ENCODE results near the gene WFIKKN2. TPM values are rescaled to one million over a fixed set of nuclear protein-coding genes. Genes with fewer than 3 reads are reported as not detected.

Gene WFIKKN2
- total RNA-seq, 1 donor from 2014 or later = not detected

- Histone ChIP-seq H3K4me1 (peaks cover under 1% of the 10 kb centered on the region), H3F3A (ENCODE audit: low read depth) (no peaks in the 10 kb centered on the region), H3K9ac (no peak overlapping the region), H4K20me1 (ENCODE audit: low read depth) (no peaks in the 10 kb centered on the region), H3K4me3 (no peak overlapping the region), H3K9me3 (ENCODE audit: low read depth) (no peaks in the 10 kb centered on the region), H3K79me2 (ENCODE audit: low read depth) (no peaks in the 10 kb centered on the region), H3K27ac (no peak overlapping the region), H3K4me2 (no peak overlapping the region), H3K36me3 (no peaks in the 10 kb centered on the region), H3K27me3 (no peaks in the 10 kb centered on the region), H2AFZ (replicated peaks) (no peak overlapping the region)
- TF ChIP-seq, protein P1, sequence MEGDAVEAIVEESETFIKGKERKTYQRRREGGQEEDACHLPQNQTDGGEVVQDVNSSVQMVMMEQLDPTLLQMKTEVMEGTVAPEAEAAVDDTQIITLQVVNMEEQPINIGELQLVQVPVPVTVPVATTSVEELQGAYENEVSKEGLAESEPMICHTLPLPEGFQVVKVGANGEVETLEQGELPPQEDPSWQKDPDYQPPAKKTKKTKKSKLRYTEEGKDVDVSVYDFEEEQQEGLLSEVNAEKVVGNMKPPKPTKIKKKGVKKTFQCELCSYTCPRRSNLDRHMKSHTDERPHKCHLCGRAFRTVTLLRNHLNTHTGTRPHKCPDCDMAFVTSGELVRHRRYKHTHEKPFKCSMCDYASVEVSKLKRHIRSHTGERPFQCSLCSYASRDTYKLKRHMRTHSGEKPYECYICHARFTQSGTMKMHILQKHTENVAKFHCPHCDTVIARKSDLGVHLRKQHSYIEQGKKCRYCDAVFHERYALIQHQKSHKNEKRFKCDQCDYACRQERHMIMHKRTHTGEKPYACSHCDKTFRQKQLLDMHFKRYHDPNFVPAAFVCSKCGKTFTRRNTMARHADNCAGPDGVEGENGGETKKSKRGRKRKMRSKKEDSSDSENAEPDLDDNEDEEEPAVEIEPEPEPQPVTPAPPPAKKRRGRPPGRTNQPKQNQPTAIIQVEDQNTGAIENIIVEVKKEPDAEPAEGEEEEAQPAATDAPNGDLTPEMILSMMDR (IDR thresholded peaks at IDR 0.05) = no peak
- TF ChIP-seq EZH2phosphoT487 (IDR thresholded peaks at IDR 0.05) = no peak
- TF ChIP-seq EZH2 (IDR thresholded peaks at IDR 0.05) = no peak
- H3K36me3 Mint-ChIP-seq = no peaks in the 10 kb centered on the region
- peaks cover 13% of the 10 kb centered on the region for H3K27me3 Mint-ChIP-seq (ENCODE audit: insufficient read depth, low read depth)
- DNase-seq (ENCODE audit: low spot score) = no peak
- no peaks in the 10 kb centered on the region for H3K9me3 Mint-ChIP-seq
- no peak overlapping the region for H3K4me3 Mint-ChIP-seq
- no peak overlapping the region for H3K27ac Mint-ChIP-seq
- peaks cover 9% of the 10 kb centered on the region for H3K4me1 Mint-ChIP-seq
Measured at GRCh38 chr17:50808888-50809287, 26.5 kb upstream of the WFIKKN2 start.

DNA sequence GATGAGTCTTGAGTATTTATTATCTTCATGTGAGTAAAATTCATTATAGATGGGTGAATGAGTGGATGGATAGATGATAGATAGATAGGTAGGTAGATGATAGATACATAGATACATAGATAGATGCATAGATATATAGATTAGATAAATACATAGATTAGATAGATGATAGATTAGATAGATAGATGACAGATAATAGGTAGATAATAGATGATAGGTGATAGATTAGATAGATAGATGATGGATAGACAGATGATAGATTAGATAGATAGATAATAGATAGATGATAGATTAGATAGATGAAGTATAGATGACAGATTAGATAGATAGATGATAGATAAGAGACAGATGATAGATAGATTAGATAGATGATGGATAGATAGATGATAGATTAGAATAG is 21.8 kb upstream of the WFIKKN2 start:
- H3K4me1 Mint-ChIP-seq = peaks cover 11% of the 10 kb centered on the region
- H3K27me3 Mint-ChIP-seq (ENCODE audit: insufficient read depth, low read depth) = peaks cover 10% of the 10 kb centered on the region

DNA sequence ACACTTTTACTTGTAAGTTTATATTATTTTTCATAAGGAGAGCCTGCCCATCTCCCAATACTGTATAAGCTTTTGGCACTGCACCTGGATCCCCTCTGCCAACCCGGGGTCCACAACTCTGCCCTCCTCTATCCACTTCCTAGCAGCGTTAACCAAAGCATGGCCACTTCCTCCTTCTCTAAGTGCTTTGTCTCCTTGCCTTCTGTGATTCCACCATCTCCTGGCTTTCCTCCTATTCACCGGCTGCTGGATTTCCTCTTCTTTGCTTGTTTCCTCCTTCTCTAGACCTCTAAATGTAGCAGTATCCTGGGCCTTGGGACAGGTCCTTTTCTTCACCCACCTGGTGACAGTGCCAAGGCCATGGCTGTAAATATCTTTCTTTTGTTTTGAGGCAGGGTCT is 20.0 kb upstream of the WFIKKN2 start:
- Histone ChIP-seq H3K27ac (no peak overlapping the region), H3K79me2 (ENCODE audit: low read depth) (no peaks in the 10 kb centered on the region), H3K4me2 (no peak overlapping the region), H2AFZ (replicated peaks) (no peak overlapping the region), H3K36me3 (no peaks in the 10 kb centered on the region), H4K20me1 (ENCODE audit: low read depth) (no peaks in the 10 kb centered on the region), H3F3A (ENCODE audit: low read depth) (no peaks in the 10 kb centered on the region), H3K9me3 (ENCODE audit: low read depth) (no peaks in the 10 kb centered on the region), H3K4me1 (no peaks in the 10 kb centered on the region), H3K4me3 (no peak overlapping the region), H3K9ac (no peak overlapping the region), H3K27me3 (no peaks in the 10 kb centered on the region)
- H3K27ac Mint-ChIP-seq = no peak overlapping the region
- no peaks in the 10 kb centered on the region for H3K9me3 Mint-ChIP-seq
- no peak for TF ChIP-seq EZH2phosphoT487 (IDR thresholded peaks at IDR 0.05)
- TF ChIP-seq, protein P1 (IDR thresholded peaks at IDR 0.05) = no peak
- no peak for TF ChIP-seq EZH2 (IDR thresholded peaks at IDR 0.05)
- H3K27me3 Mint-ChIP-seq (ENCODE audit: insufficient read depth, low read depth) = peaks cover 7% of the 10 kb centered on the region
- H3K4me1 Mint-ChIP-seq = peaks cover 11% of the 10 kb centered on the region
- H3K4me3 Mint-ChIP-seq = no peak overlapping the region
- DNase-seq (ENCODE audit: low spot score) = no peak
- no peaks in the 10 kb centered on the region for H3K36me3 Mint-ChIP-seq

More for the DNA sequence above, 21.8 kb upstream of the WFIKKN2 start:
- no peak overlapping the region for H3K4me3 Mint-ChIP-seq
- no peak for DNase-seq (ENCODE audit: low spot score)
- TF ChIP-seq, protein P1 (IDR thresholded peaks at IDR 0.05) = no peak
- TF ChIP-seq EZH2 (IDR thresholded peaks at IDR 0.05) = no peak
- TF ChIP-seq EZH2phosphoT487 (IDR thresholded peaks at IDR 0.05) = no peak
- no peaks in the 10 kb centered on the region for H3K27me3 ChIP-seq
- no peak overlapping the region for H3K27ac ChIP-seq
- no peaks in the 10 kb centered on the region for H3K9me3 ChIP-seq (ENCODE audit: low read depth)
- no peak overlapping the region for H3K27ac Mint-ChIP-seq
- H3K9me3 Mint-ChIP-seq = no peaks in the 10 kb centered on the region
- H3F3A ChIP-seq (ENCODE audit: low read depth) = no peaks in the 10 kb centered on the region
- no peak overlapping the region for H3K4me2 ChIP-seq
- no peak overlapping the region for H3K4me3 ChIP-seq
- no peaks in the 10 kb centered on the region for H4K20me1 ChIP-seq (ENCODE audit: low read depth)
- no peaks in the 10 kb centered on the region for H3K36me3 Mint-ChIP-seq
- H3K79me2 ChIP-seq (ENCODE audit: low read depth) = no peaks in the 10 kb centered on the region
- no peak overlapping the region for H2AFZ ChIP-seq (replicated peaks)
- H3K9ac ChIP-seq = no peak overlapping the region
- no peaks in the 10 kb centered on the region for H3K36me3 ChIP-seq
- H3K4me1 ChIP-seq = no peaks in the 10 kb centered on the region

Data from neural progenitor cell (in vitro differentiated cells).